Measurements from ENCODE around the gene NUP93.

Gene NUP93

GRCh38 chr16:56744996-56745640 lies 15.2 kb downstream of the NUP93 start:
- DNase-seq, result no peak

GRCh38 chr16:56747486-56748045 lies 17.6 kb downstream of the NUP93 start:
- DNase-seq, result no peak

- DNase-seq, result no peak
These were observed 18.3 kb downstream of the NUP93 start for GRCh38 chr16:56748191-56748590.

- DNase-seq, result no peak
These were observed 18.9 kb downstream of the NUP93 start for GRCh38 chr16:56748826-56749225.

GRCh38 chr16:56749672-56750491 lies 20.0 kb downstream of the NUP93 start:
- DNase-seq, result no peak

GRCh38 chr16:56753410-56753809 lies 23.5 kb downstream of the NUP93 start:
- no peak for DNase-seq

GRCh38 chr16:56755038-56755437 lies 25.1 kb downstream of the NUP93 start:
- DNase-seq, result no peak

- DNase-seq, result no peak
These were observed 28.5 kb downstream of the NUP93 start for GRCh38 chr16:56758432-56758831.

GRCh38 chr16:56758930-56759329 lies 29.0 kb downstream of the NUP93 start:
- DNase-seq, result no peak

GRCh38 chr16:56763291-56763916 lies 33.5 kb downstream of the NUP93 start:
- no peak for DNase-seq

GRCh38 chr16:56764835-56765234 lies 34.9 kb downstream of the NUP93 start:
- DNase-seq, result no peak

GRCh38 chr16:56765949-56766348 lies 36.0 kb downstream of the NUP93 start:
- no peak for DNase-seq

GRCh38 chr16:56767024-56767423 lies 37.1 kb downstream of the NUP93 start:
- DNase-seq, result no peak

GRCh38 chr16:56769677-56770076 lies 39.7 kb downstream of the NUP93 start:
- DNase-seq, result no peak

- DNase-seq, result no peak
These were observed 41.8 kb downstream of the NUP93 start for GRCh38 chr16:56771558-56772279.

GRCh38 chr16:56773532-56773931 lies 43.6 kb downstream of the NUP93 start:
- DNase-seq, result no peak

- DNase-seq, result no peak
These were observed 44.2 kb downstream of the NUP93 start for GRCh38 chr16:56774016-56774680.

GRCh38 chr16:56775162-56775561 lies 45.2 kb downstream of the NUP93 start:
- no peak for DNase-seq

GRCh38 chr16:56776562-56776961 lies 46.6 kb downstream of the NUP93 start:
- DNase-seq, result no peak

- no peak for DNase-seq
These were observed 47.1 kb downstream of the NUP93 start for GRCh38 chr16:56777001-56777400.

- no peak for DNase-seq
These were observed 47.6 kb downstream of the NUP93 start for GRCh38 chr16:56777482-56777881.

GRCh38 chr16:56779906-56780305 lies 50.0 kb downstream of the NUP93 start:
- DNase-seq, result no peak

Measured in effector CD8-positive, alpha-beta T cell (primary cell).